Natural killer cell (primary cell): ENCODE results near the gene CDH13. TPM values are rescaled to one million over a fixed set of nuclear protein-coding genes. Genes with fewer than 3 reads are reported as not detected.

Source experiments
- ATAC-seq, 3 donors: fragments of 150-1000 bp in 2 of 3; fragments of 200-7000 bp in 1 of 3; cut with Tn5 transposase; 1 replicate in 1 of 3; 2 replicates in 2 of 3; pipeline ENCODE4 v1.10.0; 2021; ENCODE audit warnings: mild to moderate bottlenecking in 2 of 3, moderate library complexity in 2 of 3
- DNase-seq, 2 donors: peaks; one replicate each; pipeline versions ENCODE4 v3.0.0 to v3.0.0-alpha.2; 2013 to 2021; ENCODE audit warnings: mixed read lengths in 1 of 2
- H3K27ac ChIP-seq: one replicate; pipeline ENCODE4 v1.5.1; 2013; ENCODE audit warnings: mild to moderate bottlenecking, low read length
- H3K27me3 ChIP-seq: one replicate; pipeline ENCODE4 v1.6.1; 2013; ENCODE audit warnings: low read length; ENCODE audit not compliant: control insufficient read depth, insufficient read depth
- H3K36me3 ChIP-seq: one replicate; pipeline ENCODE4 v1.6.1; 2013; ENCODE audit warnings: low read length; ENCODE audit not compliant: control insufficient read depth, insufficient read depth
- H3K4me1 ChIP-seq: one replicate; pipeline ENCODE4 v1.6.1; 2013; ENCODE audit warnings: low read length; ENCODE audit not compliant: control insufficient read depth, insufficient read depth
- H3K4me3 ChIP-seq: one replicate; pipeline ENCODE4 v1.5.1; 2013; ENCODE audit warnings: low read length
- H3K9me3 ChIP-seq: one replicate; pipeline ENCODE4 v1.6.1; 2013; ENCODE audit warnings: low read length; ENCODE audit not compliant: control insufficient read depth, insufficient read depth
- H3K27ac Mint-ChIP-seq, 2 donors: one replicate each; pipeline ENCODE4 v1.8.0; 2022; ENCODE audit warnings: mild to moderate bottlenecking in 2 of 2, mixed read lengths in 2 of 2, moderate library complexity in 1 of 2
- H3K27me3 Mint-ChIP-seq, 2 donors: one replicate each; pipeline ENCODE4 v1.8.0; 2022; ENCODE audit warnings: low read depth in 2 of 2, mixed read lengths in 2 of 2
- H3K36me3 Mint-ChIP-seq: one replicate; pipeline ENCODE4 v1.8.0; 2022; ENCODE audit warnings: mixed read lengths
- H3K4me1 Mint-ChIP-seq, 2 donors: one replicate each; pipeline ENCODE4 v1.8.0; 2022; ENCODE audit warnings: mixed read lengths in 2 of 2
- H3K4me3 Mint-ChIP-seq: one replicate; pipeline ENCODE4 v1.8.0; 2022; ENCODE audit warnings: mild to moderate bottlenecking, moderate library complexity, mixed read lengths
- H3K9me3 Mint-ChIP-seq, 2 donors: one replicate each; pipeline ENCODE4 v1.8.0; 2022; ENCODE audit warnings: mixed read lengths in 2 of 2
- CTCF ChIP-seq: fragments of 200-600 bp; IDR thresholded peaks from one replicate; pipeline ENCODE4 v1.8.0; 2022; ENCODE audit warnings: antibody characterized with exemption
- WGBS: methylation state at CpG from one replicate; pipeline ENCODE4 v1.1.7; 2013; ENCODE audit warnings: missing lambda C conversion rate; ENCODE audit not compliant: insufficient coverage; 5-methylcytosine and 5-hydroxymethylcytosine counted together
- intact Hi-C: fragments of 100-400 bp; cut with micrococcal nuclease; formaldehyde crosslinking; loops from one replicate; pipeline ENCODE4 v1.14.2; 2022
- total RNA-seq, 4 donors: library from RNA; stranded (reverse); fragments of 120-200 nt in 1 of 4; gene quantifications; one replicate each; pipeline versions ENCODE4 v1.2.3 to v1.2.4, GENCODE V29; 2013 to 2022

CDH13 gene
- total RNA-seq, 3 donors from 2014 or later (not counting 1 experiment from before 2014, with no cell fraction given) = not detected

- Histone ChIP-seq H3K27me3 (no peaks in the 10 kb centered on the region), H3K27ac (no peak overlapping the region), H3K4me3 (no peak overlapping the region), H3K9me3 (no peaks in the 10 kb centered on the region), H3K36me3 (no peaks in the 10 kb centered on the region), H3K4me1 (peaks cover 2% of the 10 kb centered on the region)
- Mint-ChIP-seq H3K4me1 (peaks cover 20 to 28% of the 10 kb centered on the region in 2 donors), H3K27me3 (no peaks in the 10 kb centered on the region), H3K9me3 (no peaks in the 10 kb centered on the region), H3K27ac (no peak overlapping the region), H3K36me3 (no peaks in the 10 kb centered on the region), H3K4me3 (no peak overlapping the region)
- ATAC-seq = no peak
- TF ChIP-seq CTCF = no peak
- intact Hi-C loops = no loop called here
- no peak for DNase-seq
- WGBS = 90% methylated on average over 5 of the region's 5 CpGs
Observed at GRCh38 chr16:82835487-82836155, 208.9 kb downstream of the CDH13 start.

- no peak overlapping the region for H3K27ac Mint-ChIP-seq
- TF ChIP-seq CTCF = no peak
- ATAC-seq (no peak), DNase-seq (no peak)
- no peak overlapping the region for H3K4me3 ChIP-seq
- peaks cover 0 to 3% of the 10 kb centered on the region in 2 donors for H3K27me3 Mint-ChIP-seq
- no peaks in the 10 kb centered on the region for H3K36me3 ChIP-seq
- H3K27me3 ChIP-seq = no peaks in the 10 kb centered on the region
- WGBS = 70% methylated on average over 3 of the region's 3 CpGs
- intact Hi-C loops = no loop called here
- no peaks in the 10 kb centered on the region for H3K9me3 Mint-ChIP-seq
- H3K27ac ChIP-seq = no peak overlapping the region
- no peak overlapping the region for H3K4me3 Mint-ChIP-seq
- no peaks in the 10 kb centered on the region for H3K4me1 ChIP-seq
- H3K36me3 Mint-ChIP-seq = no peaks in the 10 kb centered on the region
- H3K9me3 ChIP-seq = no peaks in the 10 kb centered on the region
- peaks cover 0 to 5% of the 10 kb centered on the region in 2 donors for H3K4me1 Mint-ChIP-seq
Observed at GRCh38 chr16:82841108-82841507, 214.3 kb downstream of the CDH13 start.

DNA sequence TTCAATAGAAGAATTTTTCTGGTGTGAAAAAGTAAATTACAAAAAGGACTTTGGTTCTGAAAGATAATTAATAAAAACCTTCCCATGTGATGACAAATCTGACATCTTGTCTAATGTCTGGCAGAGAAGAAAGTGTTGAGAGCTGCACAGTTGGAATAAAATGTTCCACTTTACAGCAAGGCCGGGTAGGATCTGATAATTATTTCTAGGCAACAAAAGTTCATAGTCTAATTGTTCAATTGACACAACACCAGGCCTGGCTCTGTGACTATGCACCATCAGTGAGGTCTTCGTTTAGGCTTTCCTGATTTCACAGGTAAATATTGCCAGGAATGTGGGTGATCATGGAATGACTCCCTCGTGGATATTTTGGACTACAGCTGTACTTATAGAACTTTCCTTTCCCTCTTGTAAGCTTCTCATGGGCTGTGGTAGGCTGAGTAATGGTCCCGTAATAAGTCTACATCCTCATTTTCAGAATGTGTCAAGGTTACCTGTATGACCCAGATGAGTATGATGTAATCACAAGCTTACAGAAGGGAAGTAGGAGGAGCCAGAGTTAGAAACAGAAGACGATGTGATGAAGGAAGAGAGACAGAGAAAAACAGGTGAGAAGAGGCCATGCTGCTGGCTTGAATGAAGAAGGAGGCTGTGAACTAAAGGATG lies 217.0 kb downstream of the CDH13 start:
- Histone ChIP-seq H3K4me3 (no peak overlapping the region), H3K4me1 (no peaks in the 10 kb centered on the region), H3K27ac (no peak overlapping the region), H3K36me3 (no peaks in the 10 kb centered on the region), H3K9me3 (peaks cover 3% of the 10 kb centered on the region), H3K27me3 (no peaks in the 10 kb centered on the region)
- Mint-ChIP-seq H3K9me3 (peaks cover 0 to 2% of the 10 kb centered on the region in 2 donors), H3K4me1 (peaks cover 0 to 4% of the 10 kb centered on the region in 2 donors), H3K27me3 (peaks cover 3 to 18% of the 10 kb centered on the region in 2 donors), H3K27ac (no peak overlapping the region), H3K36me3 (no peaks in the 10 kb centered on the region), H3K4me3 (no peak overlapping the region)
- intact Hi-C loops = no loop called here
- no peak for ATAC-seq
- no peak for DNase-seq
- no peak for TF ChIP-seq CTCF
- WGBS = 79% methylated on average over 4 of the region's 5 CpGs
